Activated T-cell treated with anti-CD3 and anti-CD28 coated beads for 48 hours (primary cell): ENCODE measurements around the gene PAK1.

Experiments used
- DNase-seq: peaks from one replicate; pipeline ENCODE4 v3.0.0-alpha.2; 2020; ENCODE audit warnings: low read depth

PAK1 gene

DNA sequence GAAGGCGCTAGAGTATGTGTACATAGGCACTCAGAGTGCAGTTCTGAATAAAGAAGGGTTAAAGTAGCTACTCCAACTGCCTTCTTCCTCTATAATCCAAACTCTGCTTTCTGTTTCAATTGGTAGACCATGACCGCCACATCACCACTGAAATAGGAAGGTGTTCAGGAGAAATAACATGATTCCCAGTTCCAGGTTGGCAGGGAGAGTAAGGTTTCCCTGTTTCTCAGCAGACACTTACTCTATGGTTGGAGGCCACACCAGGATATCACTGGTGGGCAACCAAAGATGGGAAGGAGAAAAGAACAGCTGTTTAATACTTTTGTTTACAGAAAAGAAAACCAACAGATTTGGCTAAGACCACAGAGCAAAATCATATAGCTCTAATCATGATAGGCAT is 37.9 kb downstream of the PAK1 start:
- DNase-seq: no peak

DNA sequence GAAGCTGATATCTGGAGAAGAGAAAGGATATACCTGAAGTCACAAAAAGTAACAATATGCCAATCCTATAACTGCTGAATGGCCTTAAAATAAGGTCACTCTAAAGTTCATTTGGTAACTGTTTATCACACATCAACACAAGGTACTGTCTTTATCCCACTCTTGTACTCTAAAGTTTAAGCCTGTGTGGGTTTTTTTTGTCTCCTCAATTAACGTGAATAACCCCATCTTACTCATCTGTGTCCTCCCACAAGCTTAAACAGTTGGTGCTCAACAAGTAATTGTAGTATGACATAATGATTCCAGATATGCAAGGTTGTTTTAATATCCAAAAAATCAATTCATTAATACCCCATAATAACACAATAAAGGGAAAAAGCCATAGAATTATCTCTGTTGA is 42.1 kb downstream of the PAK1 start:
- DNase-seq: no peak

DNA sequence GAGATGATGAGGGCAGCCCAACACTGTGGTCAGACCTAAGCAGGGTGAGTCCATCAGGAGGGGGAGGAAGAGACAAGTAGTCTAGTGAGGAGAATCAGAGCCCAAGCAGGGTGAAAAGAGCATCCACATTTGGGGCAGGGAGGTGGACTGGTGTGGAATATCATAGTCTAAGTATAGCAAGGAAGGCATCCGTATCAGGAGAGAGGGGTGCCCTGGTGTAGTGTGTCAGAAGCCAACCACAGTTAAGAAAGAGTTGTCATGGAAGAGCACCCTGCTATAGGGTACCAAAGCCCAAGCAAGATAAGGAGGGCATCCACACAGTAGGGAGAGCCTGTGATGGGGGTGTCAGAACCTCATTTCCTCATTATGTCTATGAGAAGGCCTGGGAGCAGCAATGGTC is 45.3 kb downstream of the PAK1 start:
- DNase-seq: no peak

DNA sequence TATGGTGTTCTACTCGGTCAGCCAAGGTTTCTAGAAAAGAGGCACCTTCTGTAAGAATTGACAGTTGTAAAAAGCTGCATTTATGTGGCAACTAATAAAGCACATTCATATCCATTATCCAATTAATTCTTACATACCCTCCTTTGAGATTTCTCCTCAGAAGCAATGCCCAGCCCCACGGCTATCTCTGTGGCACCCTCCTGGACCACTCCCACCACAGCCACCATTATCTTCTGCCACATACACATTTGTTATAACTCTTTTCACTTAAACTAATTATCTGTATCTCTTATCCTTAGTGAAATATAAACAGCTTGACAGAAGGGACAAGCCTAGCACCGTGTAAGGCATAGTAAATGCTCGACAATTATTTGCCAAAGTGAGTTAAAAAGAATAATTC is 48.5 kb downstream of the PAK1 start:
- DNase-seq: no peak

DNA sequence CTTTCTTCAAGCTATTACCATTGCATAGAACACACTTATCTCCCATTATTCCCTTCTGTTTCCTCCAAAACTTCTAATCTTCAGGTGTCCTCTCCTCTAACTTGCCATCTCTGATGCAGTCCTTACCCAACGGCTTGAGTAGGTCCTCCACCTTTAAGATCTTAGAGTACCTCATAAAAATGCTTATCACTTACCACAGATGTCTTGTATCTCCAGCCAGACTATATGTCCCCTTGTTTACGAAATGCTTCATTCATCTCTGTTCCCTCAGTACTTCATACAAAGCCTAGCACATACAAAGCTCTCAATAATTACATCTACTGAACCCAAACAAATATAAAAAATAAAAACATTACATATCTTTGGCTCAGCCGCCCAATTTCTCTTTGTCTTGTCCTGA is 49.2 kb downstream of the PAK1 start:
- DNase-seq: no peak

DNA sequence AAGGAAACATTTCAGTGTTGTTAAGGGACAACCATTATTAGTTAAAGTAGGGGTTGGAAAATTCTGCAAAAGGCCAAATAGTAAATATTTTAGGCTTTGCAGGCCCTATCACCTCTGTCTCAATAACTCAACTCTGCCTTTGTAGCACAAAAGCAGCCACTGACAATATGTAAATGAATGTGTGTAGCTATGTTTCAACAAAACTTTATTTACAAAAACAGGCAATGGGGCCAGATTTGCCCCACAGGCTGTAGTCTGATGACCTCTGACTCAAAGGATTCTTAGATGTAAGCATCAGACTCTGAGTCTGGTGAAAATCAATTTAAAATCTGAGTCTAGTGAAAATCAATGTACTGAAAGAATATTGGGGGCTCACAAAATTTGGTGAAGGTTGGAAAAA is 50.3 kb downstream of the PAK1 start:
- DNase-seq: no peak

DNA sequence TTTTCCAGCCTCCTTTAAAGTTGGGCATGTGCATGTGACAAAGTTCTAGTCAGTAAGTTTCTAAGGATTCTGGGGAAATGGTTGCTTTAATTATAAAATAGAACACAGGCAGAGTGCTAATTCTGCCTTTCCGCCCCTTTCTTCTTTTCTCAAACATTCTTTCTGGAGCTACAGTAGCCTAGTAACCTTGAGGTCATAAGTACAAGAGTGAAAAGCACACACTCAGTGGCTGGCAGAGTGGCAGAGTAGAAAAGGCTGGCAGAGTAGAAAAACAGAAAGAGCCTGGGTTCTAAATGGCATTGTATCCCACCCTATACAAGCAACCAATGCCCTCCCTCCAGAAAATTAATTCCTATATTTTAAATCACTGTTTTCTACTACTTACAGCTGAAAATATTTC is 51.2 kb downstream of the PAK1 start:
- no peak for DNase-seq

DNA sequence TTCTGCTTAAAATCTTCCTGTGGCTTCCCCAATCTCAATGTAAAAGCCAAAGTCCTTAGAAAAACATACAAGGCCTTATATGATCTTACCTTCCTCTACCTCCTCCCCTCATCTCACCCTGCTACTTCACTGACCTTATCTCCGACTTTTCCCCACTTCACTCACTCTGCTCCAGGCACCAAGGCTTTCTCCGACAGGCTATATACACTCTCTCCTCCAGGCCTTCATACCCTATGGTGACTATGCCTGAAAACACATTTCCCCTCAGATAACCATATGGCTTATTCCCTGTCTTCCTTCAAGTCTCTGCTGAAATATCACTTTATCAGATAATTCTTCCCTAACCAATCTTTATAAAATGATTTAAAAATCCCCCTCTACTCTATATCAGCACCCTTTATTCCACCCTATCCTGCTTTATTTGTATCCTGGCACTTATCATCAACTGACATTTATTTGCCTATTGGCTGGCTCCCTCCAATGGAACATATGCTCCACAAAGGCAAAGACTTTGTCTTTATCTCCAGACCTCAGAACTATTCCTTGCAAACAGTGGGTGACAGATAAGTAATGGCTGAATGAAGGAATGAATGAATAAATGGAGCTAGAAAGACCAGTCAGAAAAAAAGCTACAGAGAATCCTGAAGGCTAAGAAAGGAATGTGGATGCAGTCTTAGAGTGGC is 52.7 kb downstream of the PAK1 start:
- no peak for DNase-seq

DNA sequence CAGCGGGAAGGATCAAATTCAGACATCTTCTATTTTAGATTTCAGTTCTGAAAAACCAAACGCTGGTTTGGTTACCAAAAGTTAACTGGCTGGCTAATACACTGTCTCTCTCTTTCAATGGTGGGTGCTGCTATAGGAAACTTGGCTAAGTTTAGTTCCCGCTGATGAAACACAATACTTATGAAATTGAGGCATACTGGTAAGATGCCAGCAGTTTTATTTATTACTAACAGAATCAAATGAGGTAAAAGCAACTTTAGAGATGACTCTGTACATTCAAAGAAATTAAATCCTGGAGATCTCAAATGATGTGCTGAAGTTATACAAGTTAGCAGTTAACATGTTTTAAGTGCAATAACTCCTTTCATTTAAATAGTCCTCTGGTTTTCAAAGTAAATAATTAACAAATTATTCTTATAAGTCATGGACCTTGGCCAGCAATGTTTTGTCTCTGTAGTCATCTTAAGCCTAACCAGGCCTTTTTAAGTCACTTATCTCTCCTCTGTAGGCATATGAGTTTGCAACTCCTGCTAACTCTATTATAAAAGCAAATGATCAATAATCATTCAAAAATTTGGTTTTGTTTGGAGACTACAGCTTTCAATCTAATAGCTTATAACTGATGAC is 54.8 kb downstream of the PAK1 start:
- no peak for DNase-seq

DNA sequence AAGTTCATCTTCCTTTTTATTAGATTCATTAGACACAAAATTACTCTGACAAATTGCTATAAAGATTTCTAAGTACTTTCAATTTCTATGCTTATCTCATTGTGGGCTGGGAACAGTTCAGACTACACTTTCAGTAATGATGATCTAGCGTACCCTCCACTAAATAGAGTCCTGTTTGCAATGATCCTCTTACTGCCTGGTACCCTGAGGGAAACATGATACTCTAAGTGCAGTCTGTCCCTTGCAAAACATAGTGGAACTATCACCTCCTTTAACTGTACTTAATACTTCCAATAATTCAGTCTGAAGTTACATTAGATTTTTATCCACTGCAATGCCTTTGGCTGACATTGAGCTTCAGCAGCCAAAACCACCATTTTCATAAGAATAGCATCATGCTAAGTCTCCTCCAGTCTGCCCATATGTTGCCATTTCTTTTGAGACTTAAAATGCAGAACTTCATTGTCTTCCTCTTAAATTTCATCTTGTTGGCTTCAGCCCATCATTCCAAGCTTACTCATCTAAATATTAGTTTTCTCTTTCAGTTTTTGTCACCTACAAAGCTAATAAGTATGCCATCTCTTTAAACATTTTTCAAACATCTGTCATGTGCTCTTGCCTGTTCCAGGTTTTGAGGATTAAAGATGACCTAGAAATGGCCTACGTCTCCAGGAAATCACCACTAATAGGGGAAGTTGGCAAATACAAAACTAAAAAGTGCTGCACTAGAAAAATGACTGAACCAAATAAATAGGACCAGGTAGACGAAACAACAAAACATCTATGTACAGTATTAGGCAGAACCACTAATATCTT is 55.5 kb downstream of the PAK1 start:
- DNase-seq: no peak

DNA sequence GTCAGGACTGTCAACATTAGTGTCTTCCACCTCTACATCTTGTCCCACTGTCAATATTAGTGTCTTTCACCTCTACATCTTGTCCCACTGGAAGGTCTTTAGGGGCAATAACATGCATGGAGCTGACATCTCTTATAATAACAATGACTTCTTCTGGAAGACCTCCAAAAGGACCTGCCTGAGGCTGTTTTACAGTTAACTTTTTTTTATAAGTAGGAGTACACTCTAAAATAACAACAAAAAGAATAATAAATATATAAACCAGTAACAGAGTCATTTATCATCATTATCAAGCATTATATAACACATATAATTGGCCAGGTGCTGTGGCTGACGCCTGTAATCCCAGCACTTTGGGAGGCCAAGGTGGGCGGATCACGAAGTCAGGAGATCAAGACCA is 57.5 kb downstream of the PAK1 start:
- DNase-seq: no peak

DNA sequence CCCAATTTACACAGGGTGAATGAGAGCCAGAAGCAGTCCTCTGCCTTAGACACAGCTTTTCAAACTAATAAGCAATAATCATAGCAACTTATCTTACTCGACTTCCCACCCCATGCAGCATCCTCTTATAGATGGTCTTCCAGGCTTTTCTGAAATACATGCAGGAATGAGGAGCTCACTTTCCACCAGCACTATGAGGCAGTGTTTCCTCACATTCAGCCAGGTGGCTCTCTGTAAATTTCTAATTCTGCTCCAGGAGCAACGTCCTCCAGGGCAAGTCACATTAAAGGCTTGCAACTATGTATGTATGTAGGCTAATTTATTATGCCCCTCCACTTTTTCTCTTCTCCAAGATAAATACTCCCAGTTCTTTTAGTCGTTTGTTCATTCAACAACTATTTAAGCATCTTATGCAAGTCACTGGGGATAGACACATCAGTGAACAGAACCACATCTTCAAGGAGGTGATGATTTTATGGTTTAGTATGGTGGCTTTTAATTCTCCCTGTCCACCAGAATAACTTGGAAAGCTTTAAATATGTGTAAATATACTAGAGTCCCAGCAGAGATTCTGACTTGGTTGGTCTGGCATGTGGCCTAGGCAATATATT is 59.9 kb downstream of the PAK1 start:
- DNase-seq: no peak

DNA sequence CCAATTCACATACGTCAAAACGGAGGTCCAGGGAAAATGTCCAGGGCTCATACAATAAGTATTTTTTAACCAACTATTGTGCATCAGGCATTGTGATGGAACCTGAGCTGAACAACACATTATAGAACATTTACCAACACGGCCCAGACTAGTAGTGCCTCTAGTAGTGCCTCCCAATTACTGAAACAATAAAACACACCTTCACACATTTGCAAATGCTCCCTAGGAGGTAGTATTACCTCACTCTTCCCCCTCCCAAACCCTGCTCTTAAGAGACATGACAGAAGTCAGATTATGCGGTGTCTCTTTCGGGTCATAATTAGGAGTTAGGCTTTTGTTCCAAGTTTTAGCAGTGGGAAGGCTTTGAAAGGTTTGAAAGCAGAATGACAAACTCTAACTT is 61.1 kb downstream of the PAK1 start:
- DNase-seq: no peak

DNA sequence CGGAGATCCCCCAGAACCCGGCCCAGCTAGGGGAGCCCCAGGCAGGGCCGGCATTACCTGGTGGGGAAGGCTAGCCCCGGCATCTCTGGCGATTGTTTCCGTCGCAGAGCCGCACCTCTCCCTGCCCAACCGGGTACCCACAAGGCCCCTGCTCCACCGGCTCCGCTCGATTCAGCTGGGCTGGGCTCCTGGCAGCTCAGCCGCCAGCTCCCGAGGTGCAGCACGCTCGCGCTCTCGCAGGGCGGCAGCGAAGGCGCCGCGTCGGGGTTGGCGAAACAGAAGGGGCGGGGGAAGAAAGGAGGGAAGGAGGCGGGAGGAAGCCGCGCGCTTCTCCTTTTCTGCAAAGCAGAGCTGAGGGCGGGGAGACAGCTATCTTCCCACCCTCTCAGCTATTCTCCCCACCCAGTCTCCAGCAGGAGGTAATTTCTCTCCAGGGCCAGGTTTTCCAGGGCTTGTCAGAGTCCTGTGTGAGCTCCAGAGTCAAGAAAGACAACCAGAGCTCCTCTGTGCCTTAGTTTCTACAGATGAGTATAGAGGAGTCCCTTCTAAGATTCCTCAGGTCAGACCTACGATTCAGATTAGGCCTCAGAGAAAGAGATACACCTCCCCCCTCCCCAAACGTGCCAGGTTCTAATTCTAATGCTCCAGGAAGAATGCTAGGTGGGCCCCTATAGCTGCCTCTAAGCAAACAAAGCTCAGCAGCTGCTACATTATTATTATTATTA is 62.0 kb downstream of the PAK1 start:
- peak; percentile 81 for DNase-seq

DNA sequence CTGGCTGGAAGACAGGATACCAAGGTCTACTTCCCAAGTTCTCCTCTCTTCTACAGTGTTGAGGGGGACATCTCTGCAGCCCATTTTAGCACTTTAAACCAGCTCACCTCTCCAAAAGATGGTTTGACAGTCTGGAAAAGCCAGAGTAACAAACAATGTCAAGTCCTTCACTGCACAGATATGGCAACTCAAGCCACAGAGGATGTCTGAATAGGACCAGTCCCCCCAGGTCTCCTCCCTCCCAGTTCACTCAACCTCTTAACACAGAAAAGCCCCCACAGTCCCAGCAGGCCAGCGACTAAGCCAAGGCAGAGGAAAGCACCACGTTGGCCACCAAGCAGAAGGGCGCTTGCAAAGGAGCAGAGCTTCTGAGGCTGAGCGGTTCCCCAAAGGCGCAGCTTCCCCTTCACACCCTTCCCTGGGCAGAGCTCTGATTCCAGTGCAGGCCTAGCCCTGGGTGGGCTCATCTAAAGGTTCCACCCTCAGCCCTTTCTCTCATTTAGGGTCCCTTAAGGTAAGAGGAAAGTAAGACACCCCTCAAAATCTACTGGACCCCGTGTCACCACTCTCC is 62.7 kb downstream of the PAK1 start:
- peak; percentile 3 for DNase-seq

DNA sequence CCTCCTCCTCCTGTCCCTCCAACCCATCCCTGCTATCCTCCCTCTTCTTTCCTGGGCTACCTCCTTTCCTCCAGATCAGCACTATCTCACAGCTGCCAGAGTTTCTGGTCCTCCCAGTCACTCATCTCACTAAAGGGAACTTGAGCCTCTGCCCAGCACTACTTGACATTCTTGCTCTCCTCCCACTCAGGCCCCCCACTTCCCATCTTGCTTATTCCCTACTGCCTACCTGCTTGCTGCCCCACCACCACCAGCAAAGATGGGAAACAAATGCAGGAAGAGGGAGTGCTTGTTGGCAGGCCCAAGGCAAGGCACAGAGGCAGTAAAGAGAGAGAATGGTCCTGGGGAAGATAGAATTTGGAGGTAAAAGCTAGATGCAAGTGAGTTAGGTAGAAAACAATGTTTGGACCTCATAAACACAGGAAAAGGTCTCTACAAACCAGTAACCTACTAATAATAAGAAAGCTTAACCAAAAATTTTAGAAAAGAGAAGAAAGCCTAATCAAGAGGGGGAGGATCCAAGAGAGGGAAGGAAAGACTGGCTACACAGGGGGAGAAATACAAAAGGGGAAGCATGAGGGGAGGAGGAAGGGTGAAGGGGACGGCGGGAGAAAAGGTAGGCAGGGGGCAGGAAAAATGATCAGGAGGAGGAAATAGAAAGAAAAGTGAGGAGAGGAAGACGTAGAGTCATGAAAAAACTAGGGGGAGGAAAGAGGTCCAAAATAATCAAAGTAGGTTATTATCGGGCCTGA is 63.6 kb downstream of the PAK1 start:
- DNase-seq: no peak

DNA sequence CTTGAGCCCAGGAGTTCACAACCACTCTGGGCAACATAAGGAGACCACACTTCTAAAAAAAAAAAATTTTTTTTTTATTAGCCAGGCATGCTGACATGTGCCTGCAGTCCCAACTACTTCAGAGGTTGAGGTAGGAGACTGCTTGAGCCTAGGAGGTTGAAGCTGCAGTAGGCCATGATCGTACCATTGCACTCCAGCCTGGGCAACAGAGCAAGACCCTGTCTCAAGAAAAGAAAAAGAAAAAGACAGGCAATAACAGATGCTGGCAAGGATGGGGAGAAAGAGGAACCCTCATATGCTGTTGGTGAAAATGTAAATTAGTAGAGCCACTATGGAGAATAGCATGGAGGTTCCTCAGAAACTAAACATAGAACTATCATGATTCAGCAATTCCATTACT is 64.8 kb downstream of the PAK1 start:
- no peak for DNase-seq

DNA sequence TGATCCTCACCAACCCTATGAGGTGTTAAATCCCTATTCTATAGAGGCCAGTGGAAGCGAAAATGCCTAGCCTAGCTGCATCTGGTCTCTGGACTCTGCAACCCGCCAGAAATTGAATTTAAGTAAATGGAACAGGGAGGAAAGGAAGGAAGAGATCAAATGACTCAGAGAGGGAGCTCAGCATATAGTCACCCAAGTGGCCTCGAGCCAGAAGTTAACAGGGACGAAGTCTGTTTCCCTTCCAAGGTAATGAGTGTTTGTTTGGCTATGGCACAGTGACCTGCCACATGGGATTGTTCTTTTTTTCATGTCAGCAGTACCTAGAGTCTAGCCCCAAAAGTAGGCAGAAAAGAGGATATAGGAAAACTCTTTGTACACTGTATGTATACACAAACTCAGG is 66.3 kb downstream of the PAK1 start:
- no peak for DNase-seq

DNA sequence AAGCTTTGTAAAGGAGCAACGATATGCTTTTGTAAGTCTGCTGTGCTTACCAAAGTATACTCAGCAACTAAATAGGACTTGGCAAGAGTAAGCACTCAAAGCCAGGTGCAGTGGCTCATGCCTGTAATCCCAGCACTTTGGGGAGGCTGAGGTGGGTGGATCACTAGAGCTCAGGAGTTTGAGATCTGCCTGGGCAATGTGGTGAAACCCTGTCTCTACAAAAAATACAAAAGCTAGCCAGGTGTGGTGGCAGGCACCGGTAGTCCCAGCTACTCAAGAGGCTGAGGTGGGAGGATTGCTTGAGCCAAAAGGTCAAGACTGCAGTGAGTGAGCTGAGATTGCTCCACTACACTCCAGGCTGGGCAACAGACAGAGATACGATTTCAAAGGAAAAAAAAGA is 67.5 kb downstream of the PAK1 start:
- DNase-seq: no peak

DNA sequence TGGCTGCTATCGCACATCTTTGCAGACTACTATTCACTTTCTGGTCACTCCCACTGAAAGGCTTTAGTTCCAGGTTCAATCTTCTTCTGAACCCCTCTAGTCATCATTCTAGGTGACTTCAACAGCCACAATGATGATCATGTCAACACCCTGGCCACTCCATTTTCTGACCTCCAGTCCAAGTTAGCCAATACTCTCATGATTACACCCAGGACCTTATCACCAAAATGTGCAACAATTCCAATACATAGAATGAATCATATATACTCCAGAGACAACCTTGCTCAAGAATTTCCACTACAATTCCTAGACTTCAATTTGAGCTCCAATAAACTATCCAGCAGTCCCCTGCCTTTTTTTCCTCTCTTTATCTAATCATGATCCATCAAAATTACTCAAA is 70.7 kb downstream of the PAK1 start:
- DNase-seq: no peak

DNA sequence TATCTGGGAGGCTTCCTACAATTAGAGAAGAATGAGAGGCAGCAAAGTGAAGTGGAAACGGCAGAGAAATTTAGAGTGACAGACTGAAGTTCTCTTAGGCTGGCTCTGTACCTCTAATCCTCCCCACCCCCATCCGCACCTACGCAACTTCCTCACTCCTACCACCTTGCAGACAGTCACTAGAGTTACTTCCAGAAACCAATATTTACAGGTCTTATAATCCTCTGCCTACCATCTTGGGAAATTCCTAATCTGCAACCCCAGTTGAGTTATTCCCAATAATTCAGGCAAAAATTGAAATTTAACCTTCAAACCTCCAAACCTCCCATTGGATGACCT is 71.7 kb downstream of the PAK1 start:
- DNase-seq: no peak
